NCI-H1694 treated with DMSO at 0.1 percent for 48 hours (cell line): Measurements from ENCODE around the gene ADH7.
"Not testable (repeated sequence)": the region's sequence is repeated elsewhere in the genome, so short reads cannot be mapped to it uniquely, and the experiment has no call there.

ENCODE experiments used
- DNase-seq: peaks from one replicate; lab custom pipeline; 2025; lab: John Stamatoyannopoulos, UW

ADH7 gene

GRCh38 chr4:99379571-99379970 is 55.6 kb downstream of the ADH7 start:
- DNase-seq = no peak

GRCh38 chr4:99378876-99379275 is 56.3 kb downstream of the ADH7 start:
- no peak for DNase-seq

- DNase-seq = not testable (repeated sequence)
Measured at GRCh38 chr4:99377341-99377740, 57.8 kb downstream of the ADH7 start.

GRCh38 chr4:99372464-99372863 is 62.7 kb downstream of the ADH7 start:
- not testable (repeated sequence) for DNase-seq

GRCh38 chr4:99367817-99368216 is 67.3 kb downstream of the ADH7 start:
- not testable (repeated sequence) for DNase-seq

GRCh38 chr4:99366491-99366890 is 68.7 kb downstream of the ADH7 start:
- no peak for DNase-seq

GRCh38 chr4:99362768-99363167 is 72.4 kb downstream of the ADH7 start:
- no peak for DNase-seq
